ENCODE measurements around the gene TSBP1. TPM values are rescaled to one million over a fixed set of nuclear protein-coding genes. Genes with fewer than 3 reads are reported as not detected.
"Not testable (repeated sequence)": the region's sequence is repeated elsewhere in the genome, so short reads cannot be mapped to it uniquely, and the experiment has no call there.

Gene TSBP1
- total and polyA plus RNA-seq, 2 experiments from 2014 or later, result not detected

DNA sequence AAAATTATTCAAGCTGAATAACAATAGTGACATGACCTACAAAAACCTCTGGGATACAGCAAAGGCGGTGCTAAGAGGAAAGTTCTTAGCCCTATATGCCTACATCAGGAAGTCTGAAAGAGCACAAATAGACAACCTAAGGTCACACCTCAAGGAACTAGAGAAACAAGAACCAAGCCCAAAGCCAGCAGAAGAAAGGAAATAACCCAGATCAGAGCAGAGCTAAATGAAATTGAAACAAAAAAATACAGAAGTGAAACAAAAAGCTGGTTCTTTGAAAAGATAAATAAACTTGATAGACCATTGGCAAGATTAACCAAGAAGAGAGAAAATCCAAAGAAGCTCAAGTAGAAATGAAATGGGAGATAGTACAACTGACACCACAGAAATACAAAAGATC lies 100.3 kb downstream of the TSBP1 start:
- Histone ChIP-seq H3K4me3 (no peak overlapping the region), H3K27ac (no peak overlapping the region), H3K27me3 (no peaks in the 10 kb centered on the region), H3K9me2 (replicated peaks; ENCODE audit: insufficient read depth) (no peaks in the 10 kb centered on the region), H3K36me3 (replicated peaks; ENCODE audit: insufficient read depth, low read depth) (no peaks in the 10 kb centered on the region), H3K79me2 (no peaks in the 10 kb centered on the region), H3K4me1 (ENCODE audit: insufficient read depth) (no peaks in the 10 kb centered on the region), H3K4me2 (no peak overlapping the region), H2AFZ (no peak overlapping the region), H4K20me1 (ENCODE audit: insufficient read depth, poor library complexity, severe bottlenecking) (no peaks in the 10 kb centered on the region), H3K9me3 (ENCODE audit: low read depth) (no peaks in the 10 kb centered on the region)
- no peak for DNase-seq (ENCODE audit: low spot score)
- 96% methylated on average over 1 of the region's 1 CpG for WGBS (ENCODE audit: low lambda C conversion rate, missing lambda C conversion rate)
- TF ChIP-seq EZH2phosphoT487 (IDR thresholded peaks at IDR 0.05; ENCODE audit: low read depth, severe bottlenecking, unreplicated experiment) (no peak), EZH2 (IDR thresholded peaks at IDR 0.05; ENCODE audit: borderline replicate concordance) (no peak)
- TF ChIP-seq, protein P1, sequence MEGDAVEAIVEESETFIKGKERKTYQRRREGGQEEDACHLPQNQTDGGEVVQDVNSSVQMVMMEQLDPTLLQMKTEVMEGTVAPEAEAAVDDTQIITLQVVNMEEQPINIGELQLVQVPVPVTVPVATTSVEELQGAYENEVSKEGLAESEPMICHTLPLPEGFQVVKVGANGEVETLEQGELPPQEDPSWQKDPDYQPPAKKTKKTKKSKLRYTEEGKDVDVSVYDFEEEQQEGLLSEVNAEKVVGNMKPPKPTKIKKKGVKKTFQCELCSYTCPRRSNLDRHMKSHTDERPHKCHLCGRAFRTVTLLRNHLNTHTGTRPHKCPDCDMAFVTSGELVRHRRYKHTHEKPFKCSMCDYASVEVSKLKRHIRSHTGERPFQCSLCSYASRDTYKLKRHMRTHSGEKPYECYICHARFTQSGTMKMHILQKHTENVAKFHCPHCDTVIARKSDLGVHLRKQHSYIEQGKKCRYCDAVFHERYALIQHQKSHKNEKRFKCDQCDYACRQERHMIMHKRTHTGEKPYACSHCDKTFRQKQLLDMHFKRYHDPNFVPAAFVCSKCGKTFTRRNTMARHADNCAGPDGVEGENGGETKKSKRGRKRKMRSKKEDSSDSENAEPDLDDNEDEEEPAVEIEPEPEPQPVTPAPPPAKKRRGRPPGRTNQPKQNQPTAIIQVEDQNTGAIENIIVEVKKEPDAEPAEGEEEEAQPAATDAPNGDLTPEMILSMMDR (IDR thresholded peaks at IDR 0.05; ENCODE audit: poor library complexity), result no peak

DNA sequence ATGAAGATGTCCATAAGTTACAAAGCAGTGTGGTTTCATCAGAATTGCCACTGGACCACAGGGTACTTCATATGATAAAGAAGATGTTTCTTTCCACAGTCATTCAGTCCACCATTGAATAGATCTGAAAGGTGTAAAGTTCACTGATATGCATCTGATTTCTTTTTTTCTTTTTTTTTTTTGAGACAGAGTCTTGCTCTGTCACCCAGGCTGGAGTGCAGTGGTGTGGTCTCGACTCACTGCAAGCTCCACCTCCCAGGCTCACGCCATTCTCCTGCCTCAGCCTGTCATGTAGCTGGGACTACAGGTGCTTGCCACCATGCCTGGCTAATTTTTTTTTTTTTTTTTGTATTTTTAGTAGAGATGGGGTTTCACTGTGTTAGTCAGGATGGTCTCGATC lies 103.2 kb downstream of the TSBP1 start:
- WGBS (ENCODE audit: low lambda C conversion rate, missing lambda C conversion rate), result 92% methylated on average over 3 of the region's 3 CpGs
- not testable (repeated sequence) for H3K9me3 ChIP-seq (ENCODE audit: low read depth); H3K4me2 ChIP-seq; H3K4me1 ChIP-seq (ENCODE audit: insufficient read depth); H4K20me1 ChIP-seq (ENCODE audit: insufficient read depth, poor library complexity, severe bottlenecking); H3K27ac ChIP-seq; H3K27me3 ChIP-seq; H3K4me3 ChIP-seq; H3K79me2 ChIP-seq; H2AFZ ChIP-seq; H3K9me2 ChIP-seq (replicated peaks; ENCODE audit: insufficient read depth); H3K36me3 ChIP-seq (replicated peaks; ENCODE audit: insufficient read depth, low read depth); DNase-seq (ENCODE audit: low spot score)

DNA sequence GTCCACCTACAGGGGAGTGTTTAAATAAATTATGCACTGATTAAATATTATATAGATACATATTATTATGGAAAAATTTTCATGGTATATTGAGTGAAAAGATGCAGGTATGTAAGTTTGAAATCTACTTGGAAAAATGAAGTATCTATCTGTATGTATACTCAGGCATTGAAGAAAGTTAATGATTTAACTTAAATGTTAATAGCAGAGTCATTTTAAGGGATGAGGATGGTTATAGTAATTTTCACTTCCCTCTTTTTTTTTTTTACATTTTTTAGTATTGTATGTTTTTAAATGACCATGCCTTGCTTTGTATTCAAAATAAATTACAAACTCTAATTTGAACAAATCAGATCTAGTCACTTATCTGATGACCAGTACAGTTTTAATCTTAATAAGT lies 104.7 kb downstream of the TSBP1 start:
- Histone ChIP-seq H3K36me3 (replicated peaks; ENCODE audit: insufficient read depth, low read depth) (no peaks in the 10 kb centered on the region), H3K27me3 (no peaks in the 10 kb centered on the region), H3K9me2 (replicated peaks; ENCODE audit: insufficient read depth) (no peaks in the 10 kb centered on the region), H3K4me1 (ENCODE audit: insufficient read depth) (no peaks in the 10 kb centered on the region), H3K9me3 (ENCODE audit: low read depth) (no peaks in the 10 kb centered on the region), H3K79me2 (no peaks in the 10 kb centered on the region), H3K27ac (no peak overlapping the region), H3K4me3 (no peak overlapping the region), H3K4me2 (no peak overlapping the region), H2AFZ (no peak overlapping the region), H4K20me1 (ENCODE audit: insufficient read depth, poor library complexity, severe bottlenecking) (no peaks in the 10 kb centered on the region)
- no peak for TF ChIP-seq EZH2 (IDR thresholded peaks at IDR 0.05; ENCODE audit: borderline replicate concordance)
- TF ChIP-seq, protein P1 (IDR thresholded peaks at IDR 0.05; ENCODE audit: poor library complexity), result no peak
- no peak for DNase-seq (ENCODE audit: low spot score)

DNA sequence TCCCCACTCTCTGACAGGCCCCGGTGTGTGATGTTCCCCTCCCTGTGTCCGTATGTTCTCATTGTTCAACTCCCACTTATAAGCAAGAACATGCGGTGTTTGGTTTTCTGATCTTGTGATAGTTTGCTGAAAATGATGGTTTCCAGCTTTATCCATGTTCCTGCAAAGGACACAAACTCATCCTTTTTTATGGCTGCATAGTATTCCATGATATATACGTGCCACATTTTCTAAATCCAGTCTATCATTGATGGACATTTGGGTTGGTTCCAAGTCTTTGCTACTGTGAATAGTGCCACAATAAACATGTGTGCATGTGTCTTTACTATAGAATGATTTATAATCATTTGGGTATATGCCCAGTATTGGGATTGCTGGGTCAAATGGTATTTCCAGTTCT lies 114.4 kb downstream of the TSBP1 start:
- not testable (repeated sequence) for DNase-seq (ENCODE audit: low spot score); H3K79me2 ChIP-seq; H2AFZ ChIP-seq; H3K27me3 ChIP-seq; H3K9me2 ChIP-seq (replicated peaks; ENCODE audit: insufficient read depth); H3K4me1 ChIP-seq (ENCODE audit: insufficient read depth); H3K4me2 ChIP-seq; H4K20me1 ChIP-seq (ENCODE audit: insufficient read depth, poor library complexity, severe bottlenecking); H3K4me3 ChIP-seq; H3K9me3 ChIP-seq (ENCODE audit: low read depth); H3K27ac ChIP-seq; H3K36me3 ChIP-seq (replicated peaks; ENCODE audit: insufficient read depth, low read depth)
- 97% methylated on average over 4 of the region's 4 CpGs for WGBS (ENCODE audit: low lambda C conversion rate, missing lambda C conversion rate)
